ENCODE measurements around the gene MYO6. TPM values are rescaled to one million over a fixed set of nuclear protein-coding genes. Genes with fewer than 3 reads are reported as not detected.

MYO6 gene
- 5.1 and 9.2 TPM in 2 replicates for total RNA-seq

GRCh38 chr6:75748743-75749538 is at the start of gene MYO6:
Gene MYO6, plus strand, starts transcription at chr6:75749239. Its CDS starts 68,309 bp downstream, at chr6:75817548.

Other genes starting within 250 kb of the MYO6 start
- gene SENP6, start 147.4 kb upstream of the MYO6 start, total RNA-seq, result 31.2 and 45.8 TPM in 2 replicates